Hepatocyte (in vitro differentiated cells): ENCODE measurements around the gene PTPRH.

Experiments
- EZH2 ChIP-seq: fragments of 200-600 bp; sonication (generic); IDR thresholded peaks from 2 replicates; pipeline ENCODE4 v1.6.1; 2016; ENCODE audit warnings: antibody characterized with exemption, mild to moderate bottlenecking, borderline replicate concordance
- EZH2phosphoT487 ChIP-seq: fragments of 200-600 bp; sonication (generic); IDR thresholded peaks from one replicate; pipeline ENCODE4 v1.6.1; 2018; ENCODE audit warnings: antibody characterized with exemption, mild to moderate bottlenecking, low read depth, moderate library complexity; ENCODE audit not compliant: unreplicated experiment, severe bottlenecking
- TF ChIP-seq, protein P1 (sequence below): fragments of 200-600 bp; sonication (generic); IDR thresholded peaks from 2 replicates; pipeline ENCODE4 v1.5.1; 2016; ENCODE audit warnings: antibody characterized with exemption, mild to moderate bottlenecking; ENCODE audit not compliant: poor library complexity

- TF ChIP-seq, protein P1, sequence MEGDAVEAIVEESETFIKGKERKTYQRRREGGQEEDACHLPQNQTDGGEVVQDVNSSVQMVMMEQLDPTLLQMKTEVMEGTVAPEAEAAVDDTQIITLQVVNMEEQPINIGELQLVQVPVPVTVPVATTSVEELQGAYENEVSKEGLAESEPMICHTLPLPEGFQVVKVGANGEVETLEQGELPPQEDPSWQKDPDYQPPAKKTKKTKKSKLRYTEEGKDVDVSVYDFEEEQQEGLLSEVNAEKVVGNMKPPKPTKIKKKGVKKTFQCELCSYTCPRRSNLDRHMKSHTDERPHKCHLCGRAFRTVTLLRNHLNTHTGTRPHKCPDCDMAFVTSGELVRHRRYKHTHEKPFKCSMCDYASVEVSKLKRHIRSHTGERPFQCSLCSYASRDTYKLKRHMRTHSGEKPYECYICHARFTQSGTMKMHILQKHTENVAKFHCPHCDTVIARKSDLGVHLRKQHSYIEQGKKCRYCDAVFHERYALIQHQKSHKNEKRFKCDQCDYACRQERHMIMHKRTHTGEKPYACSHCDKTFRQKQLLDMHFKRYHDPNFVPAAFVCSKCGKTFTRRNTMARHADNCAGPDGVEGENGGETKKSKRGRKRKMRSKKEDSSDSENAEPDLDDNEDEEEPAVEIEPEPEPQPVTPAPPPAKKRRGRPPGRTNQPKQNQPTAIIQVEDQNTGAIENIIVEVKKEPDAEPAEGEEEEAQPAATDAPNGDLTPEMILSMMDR, result no peak
- TF ChIP-seq EZH2 (no peak), EZH2phosphoT487 (no peak)
Measured at GRCh38 chr19:55136399-55137102, 72.8 kb downstream of the PTPRH start.
